IPS DF 4.7 (cell line): ENCODE measurements around the gene LRRC26.

Experiments
- DNase-seq: peaks from one replicate; pipeline ENCODE4 v3.0.0-alpha.2; 2013; ENCODE audit warnings: low spot score; ENCODE audit errors: extremely low read depth

Gene LRRC26

GRCh38 chr9:137184881-137185660, 15.2 kb upstream of the LRRC26 start:
- no peak for DNase-seq

DNA sequence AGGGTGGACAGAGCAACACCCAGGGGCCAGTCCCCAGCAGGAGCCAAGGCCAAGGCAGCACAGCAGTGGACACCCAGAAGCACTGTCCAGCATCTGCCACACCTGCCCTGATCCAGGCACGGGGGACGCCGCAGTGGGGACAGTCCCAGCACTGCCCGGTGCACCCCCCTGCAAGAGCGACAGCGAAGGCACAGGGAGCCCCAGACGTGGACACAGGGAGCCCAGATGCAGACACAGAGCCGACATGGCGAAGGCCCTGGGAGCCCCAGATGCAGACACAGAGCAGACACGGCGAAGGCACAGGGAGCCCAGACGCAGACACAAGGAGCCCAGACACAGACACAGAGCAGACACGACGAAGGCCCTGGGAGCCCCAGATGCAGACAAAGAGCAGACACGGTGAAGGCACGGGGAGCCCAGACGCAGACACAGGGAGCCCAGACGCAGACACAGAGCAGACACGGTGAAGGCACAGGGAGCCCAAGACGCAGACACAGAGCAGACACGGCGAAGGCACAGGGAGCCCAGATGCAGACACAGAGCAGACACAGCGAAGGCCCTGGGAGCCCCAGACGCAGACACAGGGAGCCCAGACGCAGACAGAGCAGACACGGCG, 14.2 kb upstream of the LRRC26 start:
- DNase-seq, result no peak

DNA sequence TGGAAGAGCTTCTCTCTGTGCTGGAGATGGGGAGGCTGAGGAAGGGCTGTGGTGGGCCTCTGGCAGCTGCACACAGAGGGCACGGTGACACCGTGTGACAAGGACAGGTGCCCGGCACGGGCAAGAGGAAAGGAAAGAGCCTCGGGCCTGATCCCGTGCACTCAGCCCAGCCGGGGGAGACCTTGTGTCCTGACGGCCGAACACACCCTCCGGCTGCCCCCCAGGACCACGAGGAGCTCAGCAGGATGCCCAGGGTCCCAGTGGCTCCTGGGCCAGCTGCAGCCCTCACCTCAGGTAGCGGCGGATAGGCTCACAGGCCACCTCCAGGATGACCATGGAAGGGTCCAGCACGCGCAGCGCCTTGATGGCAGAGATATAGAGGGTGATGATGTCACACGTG, 13.0 kb upstream of the LRRC26 start:
- DNase-seq, result no peak

GRCh38 chr9:137181680-137182079, 11.8 kb upstream of the LRRC26 start:
- no peak for DNase-seq

DNA sequence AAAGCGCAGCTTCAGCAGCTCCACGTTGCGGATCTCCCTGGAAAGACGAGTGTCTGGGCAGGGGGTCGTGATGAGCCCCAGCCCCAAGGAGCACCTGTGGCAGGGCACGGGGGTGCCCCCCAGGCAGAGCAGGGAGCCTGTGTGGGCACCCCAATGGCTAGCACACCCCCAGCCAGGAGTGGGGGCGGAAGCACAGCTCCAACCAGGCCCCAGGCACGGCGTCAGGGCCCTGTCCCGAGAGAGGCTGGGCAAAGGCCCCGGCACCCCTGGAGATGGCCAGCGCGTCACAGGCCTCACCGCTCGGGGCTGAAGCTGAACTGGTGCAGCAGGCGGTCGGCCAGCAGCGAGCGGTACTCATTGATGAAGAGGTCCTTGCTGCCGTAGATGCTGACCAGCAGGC, 10.6 kb upstream of the LRRC26 start:
- no peak for DNase-seq

DNA sequence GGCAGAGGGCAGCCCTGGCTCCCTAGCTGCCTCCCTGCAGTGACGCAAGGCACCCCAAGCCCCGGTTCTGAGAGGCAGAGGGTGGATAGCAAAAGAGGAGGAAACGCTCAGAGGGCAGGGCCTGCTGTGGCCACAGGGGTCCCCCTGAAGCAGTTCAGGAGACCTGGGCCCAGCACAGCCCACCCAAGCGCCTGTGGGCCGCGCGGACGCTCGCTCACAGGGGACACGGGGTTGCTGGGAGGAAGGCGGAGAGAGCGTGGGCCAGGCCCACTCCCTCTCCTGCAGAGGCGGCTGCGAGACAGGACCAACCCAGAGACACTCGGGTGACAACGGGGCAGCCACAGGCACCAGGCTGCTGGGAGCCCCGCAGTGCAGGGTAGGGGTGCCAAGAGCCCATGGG, 9.9 kb upstream of the LRRC26 start:
- no peak for DNase-seq

GRCh38 chr9:137178939-137179630, 9.2 kb upstream of the LRRC26 start:
- DNase-seq, result no peak

GRCh38 chr9:137178201-137178938, 8.5 kb upstream of the LRRC26 start:
- no peak for DNase-seq

DNA sequence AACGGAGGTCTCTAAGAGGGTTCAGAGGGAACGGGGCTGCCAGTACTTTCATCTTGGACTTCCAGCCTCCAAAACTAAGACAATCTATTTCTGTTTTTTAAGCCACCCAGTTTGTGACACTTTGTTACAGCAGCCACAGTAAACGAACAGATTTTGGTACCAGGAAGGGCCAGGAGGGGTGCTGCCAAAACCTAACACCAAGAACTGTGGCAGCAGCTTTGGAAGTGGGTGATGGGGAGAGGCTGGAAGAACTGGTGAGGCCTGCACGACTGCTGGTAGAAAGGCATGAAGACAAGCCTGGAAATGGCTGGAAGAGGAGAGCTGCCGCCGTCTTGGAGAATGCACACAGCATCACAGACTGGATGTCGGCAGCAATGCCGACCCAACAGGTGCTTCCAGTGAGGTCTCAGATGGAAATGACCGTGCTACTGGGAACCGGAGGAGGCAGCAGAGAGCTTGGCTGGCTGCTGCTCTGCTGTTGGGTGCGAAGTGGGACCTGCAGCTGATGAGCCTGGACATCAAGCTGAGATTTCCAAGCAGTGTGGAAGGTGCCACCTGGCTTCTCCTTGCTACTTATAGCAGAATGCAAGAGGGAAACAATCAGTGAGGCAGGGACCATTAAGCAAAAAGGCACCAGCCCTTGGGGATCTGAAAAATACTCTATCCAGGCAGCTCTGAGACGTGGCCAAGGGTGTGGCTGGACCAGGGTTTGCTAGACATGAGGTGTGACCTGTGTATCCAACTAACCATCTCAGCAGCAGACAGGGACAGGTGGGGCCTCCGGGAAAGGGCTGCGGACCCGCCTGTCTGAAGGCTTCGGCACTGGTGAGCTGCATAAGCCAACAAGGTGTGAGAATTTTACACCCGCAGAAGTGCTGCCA, 6.7 kb upstream of the LRRC26 start:
- DNase-seq, result no peak

- DNase-seq, result no peak
Measured at GRCh38 chr9:137175345-137175961, 5.6 kb upstream of the LRRC26 start.

GRCh38 chr9:137174722-137175293, 5.0 kb upstream of the LRRC26 start:
- DNase-seq, result no peak

DNA sequence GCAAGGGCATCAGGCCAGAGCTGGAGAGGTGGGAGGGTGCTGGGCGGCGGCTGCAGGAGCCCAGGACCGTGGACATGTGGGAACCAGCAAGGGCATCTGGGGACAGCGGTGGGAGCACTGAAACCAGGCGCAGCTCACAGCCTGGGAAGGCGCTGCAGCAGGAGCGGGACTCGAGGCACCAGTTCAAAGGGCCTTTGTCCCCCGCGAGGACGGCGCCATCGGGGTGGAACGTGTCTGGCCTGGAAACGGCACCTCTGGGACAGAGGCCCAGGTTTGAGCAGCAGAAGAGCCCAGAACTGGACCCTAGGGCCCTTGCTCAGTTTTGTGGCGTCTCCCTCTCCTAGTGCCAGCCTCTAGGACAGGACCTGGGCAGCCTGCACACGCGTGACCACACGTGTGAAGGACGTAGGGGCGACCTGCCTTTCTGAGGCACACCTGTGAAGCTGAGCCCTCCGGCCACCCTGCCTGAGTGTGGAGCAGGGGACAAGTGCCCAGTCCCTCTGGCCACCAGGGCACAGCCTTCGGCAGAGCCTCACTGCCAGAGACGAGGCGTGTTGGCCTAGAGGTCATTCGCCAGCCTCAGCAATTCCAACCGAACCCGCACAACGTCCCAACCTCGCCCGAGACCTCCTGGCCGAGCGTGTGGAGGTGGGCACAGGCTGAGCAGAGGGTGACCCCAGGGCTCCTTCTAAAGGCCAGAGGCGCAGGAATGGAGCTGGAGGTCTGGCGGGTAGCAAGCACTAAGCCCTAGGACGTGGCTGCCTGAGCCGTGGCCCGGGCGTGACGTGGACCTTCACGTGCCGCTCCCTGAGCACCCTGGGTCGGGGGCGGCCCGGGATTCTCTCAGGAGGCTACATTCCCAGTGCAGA, 4.2 kb upstream of the LRRC26 start:
- no peak for DNase-seq

DNA sequence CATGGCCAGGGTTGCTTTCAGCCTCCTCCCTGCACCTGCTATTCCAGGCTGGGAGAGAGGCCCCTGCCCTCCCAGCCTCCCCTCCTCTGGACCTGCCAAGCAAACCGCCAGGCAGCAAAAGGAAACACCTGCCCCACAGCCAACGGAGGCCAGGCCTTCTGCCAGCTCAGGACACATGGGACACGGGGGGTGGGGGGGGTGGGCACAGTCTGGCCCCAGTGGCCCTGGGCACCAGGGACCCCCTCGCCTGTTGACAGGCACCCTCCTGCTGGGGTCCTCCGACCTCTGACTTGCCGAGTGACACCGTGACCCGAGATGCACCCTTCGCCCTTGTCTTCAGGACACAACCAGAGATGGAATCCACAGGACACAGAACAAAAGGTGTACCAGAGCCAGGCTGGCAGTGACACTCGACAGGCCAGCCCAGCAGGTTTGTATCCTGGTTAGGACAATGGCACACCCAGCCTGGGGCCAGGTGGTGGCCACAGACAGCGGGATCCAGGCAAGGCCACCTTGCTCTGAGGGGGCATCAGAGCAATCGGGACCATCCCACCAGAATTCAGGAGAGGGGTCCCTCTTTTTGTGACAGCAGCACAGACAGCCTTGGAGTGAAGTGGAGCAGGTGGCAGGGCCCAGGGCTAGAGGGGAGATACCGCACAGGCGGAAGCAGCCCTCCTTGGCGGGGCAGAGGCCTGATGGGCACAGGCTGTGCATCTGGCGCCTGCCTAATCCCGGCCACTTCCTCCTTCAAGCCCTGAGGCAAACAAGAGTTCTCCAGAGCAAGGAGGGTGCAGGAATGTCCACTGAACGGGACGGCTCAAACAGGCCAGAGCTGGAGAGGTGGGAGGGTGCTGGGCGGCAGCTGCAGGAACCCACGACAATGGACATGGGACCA, 3.3 kb upstream of the LRRC26 start:
- no peak for DNase-seq

GRCh38 chr9:137171149-137171900, 1.5 kb upstream of the LRRC26 start:
- DNase-seq, result no peak

GRCh38 chr9:137170486-137171148, 766 bp upstream of the LRRC26 start:
- DNase-seq, result no peak

DNA sequence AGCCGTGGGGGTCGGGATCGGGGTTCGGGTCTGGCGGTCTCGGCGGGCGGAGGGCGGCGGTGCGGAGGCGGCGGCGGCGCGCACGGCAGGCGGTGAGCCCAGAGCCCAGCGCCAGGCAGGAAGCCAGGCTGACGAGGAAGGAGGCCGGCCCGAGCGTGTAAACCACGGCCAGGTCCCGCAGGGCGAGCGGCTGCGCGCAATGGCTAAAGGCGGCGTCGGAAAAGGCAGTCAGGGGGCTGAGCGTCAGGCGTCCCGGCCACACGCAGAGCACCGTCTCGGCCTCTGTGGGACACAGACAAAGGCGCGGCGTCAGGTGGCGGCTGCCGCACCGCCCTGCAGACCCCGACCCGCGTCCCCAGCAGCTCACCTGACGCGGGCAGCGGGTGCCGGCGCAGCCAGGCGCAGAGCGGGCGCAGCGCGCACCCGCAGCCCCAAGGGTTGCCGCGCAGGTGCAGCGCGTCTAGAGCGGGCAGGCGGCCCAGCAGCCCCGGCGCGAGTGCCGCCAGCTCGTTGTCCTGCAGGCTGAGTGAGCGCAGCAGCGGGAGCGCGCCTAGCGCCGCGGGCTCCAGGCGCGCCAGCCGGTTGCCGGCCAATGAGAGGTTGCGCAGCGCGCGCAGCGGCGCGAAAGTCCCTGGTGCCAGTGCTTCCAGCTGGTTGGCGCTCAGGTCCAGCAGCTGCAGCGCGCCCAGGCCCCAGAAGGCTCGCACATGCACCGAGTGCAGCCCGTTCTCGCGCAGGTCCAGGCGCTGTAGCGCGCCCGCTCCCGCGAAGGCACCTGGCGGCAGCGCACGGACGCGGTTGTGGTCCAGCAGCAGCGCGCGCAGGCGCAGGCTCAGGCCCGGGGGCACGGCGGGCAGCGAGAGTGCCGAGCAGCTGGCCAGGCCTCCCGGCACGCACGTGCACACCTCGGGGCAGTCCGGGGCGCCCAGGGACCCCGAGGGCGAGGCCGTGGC, 671 bp downstream of the LRRC26 start:
- DNase-seq, result no peak
